Measurements from ENCODE around the gene KCNQ1.

Gene KCNQ1

DNA sequence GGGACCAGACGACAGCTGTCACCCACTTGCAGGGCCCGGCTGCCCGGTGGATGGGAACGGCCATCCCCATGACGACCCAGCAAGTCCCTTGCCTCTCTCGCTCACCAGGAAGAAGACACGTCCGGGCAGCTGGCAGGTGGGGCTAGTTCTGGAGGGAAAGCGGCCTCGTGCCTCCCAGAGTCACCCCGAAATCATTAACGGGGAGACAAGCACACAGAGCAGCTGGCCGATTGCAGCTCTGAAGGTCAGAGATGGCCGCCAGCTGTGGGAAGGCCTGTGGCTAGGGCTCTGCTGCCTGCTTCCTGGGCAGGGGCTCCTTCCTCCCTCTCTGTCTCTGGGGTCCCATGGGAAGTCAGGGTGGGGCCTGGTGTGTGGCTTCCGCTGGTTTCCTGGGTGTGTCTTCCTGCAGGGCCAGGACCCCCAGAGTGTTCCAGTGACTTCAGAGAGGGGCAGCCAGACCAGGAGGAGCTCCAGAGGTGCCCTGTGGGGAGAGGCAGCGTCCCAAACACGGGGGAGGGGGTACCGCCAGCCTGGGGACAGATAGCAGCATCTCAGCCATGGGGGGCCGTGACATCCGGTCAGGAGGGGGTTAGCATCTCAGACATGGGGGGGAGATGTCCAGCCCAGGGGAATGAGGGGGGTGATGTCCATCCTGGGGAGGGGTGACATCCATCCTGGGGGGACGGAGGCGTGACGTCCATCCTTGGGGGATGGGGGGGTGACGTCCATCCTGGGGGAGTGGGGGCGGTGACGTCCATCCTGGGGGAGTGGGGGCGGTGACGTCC is 114.9 kb downstream of the KCNQ1 start:
- no peak for DNase-seq

DNA sequence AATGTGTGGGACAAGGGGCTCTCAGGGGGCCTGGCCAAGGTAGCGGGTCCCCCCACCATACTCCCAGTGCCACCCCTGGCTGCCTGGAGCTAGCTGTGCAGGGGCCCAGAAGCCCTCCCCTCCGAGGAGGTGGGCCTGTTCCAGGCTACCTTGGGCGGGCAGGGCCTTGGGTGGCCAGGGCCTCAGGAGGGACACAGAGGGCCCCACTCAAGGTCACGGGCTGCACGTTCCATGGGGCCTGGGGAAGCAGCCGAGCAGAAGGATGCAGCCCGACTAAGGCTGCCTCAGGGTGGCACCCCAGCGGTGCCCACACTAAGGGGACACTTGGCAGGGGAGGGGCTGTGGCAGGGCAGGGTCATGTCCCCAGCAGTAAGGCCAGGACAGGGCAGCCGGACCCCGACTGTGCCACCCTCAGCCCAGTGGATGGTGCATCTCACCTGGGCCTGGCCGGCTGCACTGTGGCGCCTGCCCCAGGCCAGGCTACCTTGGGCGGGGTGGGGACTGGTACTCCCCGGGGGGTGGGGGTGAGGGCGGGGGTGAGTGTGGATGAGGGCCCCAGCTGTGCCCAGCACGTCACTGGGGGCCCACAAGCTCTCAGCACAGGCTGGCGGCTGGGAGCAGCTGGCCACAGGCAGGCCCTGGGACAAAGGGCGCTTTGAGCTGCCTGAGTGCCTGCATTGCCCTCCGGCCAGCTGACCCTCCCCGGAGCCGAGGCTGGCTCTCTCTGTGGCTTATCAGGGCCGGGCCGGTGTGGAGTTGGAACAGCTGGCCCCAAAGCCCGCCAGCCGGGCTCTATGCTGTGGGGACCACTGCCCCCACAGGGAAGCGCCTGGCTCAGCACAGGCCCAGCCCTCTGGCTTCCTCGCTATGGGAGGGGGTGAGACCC is 117.1 kb downstream of the KCNQ1 start:
- DNase-seq: no peak

- DNase-seq: no peak
Observed at GRCh38 chr11:2562890-2563212, 118.0 kb downstream of the KCNQ1 start.

GRCh38 chr11:2563213-2564007 is 118.6 kb downstream of the KCNQ1 start:
- no peak for DNase-seq

GRCh38 chr11:2564008-2564530 is 119.3 kb downstream of the KCNQ1 start:
- no peak for DNase-seq

DNA sequence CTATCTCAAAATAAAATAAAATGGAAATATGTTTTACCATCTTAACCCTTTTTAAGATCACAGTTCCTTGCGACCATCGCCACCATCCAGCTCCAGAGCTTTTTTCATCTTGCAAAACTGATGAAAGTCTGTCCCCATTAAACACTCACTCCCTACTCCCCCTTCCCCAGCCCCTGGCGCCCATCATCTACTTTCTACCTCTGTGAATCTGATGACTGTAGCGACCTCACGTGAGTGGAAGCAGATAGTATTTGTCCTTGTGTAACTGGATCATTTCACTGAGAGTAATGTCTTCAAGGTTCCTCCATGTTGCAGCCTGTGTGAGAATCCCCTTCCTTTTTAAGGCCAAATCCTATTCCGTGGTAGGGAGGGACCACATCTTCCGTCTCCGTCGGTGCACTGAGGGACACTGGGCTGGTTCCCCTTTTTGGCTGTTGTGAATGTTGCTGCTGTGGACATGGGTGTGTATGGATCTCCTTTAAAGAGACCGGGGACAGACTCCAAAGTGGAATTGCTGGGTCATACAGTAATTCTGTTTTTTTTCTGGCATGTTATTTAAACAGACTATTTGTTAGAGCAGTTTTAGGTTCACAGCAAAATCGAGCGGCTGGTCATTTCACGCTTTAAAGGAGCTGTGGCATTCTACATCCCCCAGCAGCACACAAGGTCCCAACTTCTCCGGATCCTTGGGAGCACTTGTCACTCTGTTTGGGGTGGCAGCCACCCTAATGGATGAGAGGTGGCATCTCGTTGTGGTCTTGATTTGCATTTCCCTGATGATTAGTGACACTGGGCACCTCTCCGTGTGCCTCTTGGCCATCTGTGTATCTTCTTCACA is 120.0 kb downstream of the KCNQ1 start:
- DNase-seq: no peak

DNA sequence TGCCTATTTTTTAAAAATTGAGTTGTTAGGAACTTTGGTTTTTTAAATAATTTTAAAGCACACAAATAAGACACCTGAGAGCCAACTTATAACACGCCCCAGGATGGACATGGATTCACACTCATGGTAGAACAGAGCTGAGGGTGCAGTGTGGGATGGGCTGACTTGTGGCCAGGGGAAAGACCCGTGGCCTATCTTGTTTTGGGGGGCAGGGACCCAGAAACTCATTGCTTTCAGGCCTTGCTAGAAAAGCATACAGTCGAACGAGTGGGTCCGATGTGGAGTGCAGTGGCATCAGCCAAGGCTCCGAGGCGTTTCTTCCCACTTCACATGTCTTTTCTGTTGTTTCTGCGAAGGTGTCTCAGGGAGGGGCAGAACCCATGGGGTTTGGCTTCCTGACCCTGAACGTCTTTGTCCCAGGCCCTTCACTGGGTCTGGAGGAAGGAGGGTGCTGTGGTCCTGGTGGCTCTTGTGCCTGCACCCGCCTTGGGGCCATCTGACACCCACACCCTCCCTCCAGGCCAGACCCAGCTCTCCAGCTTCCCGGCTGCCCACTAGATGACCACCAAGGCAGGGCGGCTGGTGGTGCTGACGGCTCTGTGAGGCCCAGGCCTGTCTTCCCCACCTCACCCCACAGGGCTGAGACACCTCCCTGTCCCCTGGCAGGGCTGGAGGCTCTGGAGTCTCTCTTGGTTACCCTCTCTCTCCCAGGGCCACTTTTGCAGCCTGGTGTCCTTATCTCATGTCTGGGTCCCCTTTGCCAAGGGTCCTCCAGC is 120.8 kb downstream of the KCNQ1 start:
- DNase-seq: no peak

- no peak for DNase-seq
Observed at GRCh38 chr11:2566223-2567025, 121.6 kb downstream of the KCNQ1 start.

DNA sequence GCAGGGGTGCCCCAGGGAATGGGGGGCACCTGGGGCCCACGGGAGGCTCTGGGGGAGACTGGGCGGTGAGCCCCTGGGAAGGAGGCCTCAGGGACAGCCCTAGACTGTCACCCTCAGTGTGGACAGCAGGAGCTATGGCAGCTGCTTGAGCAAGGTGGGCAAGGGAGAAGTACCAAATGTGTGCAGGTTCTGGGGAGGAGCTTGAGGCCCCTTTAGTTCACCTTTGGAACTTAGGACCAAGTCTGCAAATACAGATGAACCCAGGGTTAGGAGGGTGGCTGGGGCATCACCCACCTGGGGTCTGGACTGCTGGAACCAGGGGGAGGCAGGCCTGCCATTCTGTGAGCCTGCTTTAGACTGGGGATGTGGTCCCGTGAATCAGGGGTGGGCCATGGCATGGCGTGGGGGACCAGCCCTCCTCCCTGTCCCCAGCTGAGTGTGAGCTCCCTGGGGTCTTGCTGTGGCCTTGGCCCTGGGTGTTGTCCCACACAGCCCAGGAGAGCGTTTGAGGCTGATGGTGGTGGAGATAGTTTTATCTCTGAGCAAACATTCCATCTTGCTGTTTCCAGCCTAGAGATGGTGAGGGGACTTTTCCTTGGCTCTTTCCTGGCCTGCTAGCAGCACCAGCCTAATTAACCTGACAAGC is 122.3 kb downstream of the KCNQ1 start:
- DNase-seq: no peak

- DNase-seq: no peak
Observed at GRCh38 chr11:2569321-2569721, 124.5 kb downstream of the KCNQ1 start.

DNA sequence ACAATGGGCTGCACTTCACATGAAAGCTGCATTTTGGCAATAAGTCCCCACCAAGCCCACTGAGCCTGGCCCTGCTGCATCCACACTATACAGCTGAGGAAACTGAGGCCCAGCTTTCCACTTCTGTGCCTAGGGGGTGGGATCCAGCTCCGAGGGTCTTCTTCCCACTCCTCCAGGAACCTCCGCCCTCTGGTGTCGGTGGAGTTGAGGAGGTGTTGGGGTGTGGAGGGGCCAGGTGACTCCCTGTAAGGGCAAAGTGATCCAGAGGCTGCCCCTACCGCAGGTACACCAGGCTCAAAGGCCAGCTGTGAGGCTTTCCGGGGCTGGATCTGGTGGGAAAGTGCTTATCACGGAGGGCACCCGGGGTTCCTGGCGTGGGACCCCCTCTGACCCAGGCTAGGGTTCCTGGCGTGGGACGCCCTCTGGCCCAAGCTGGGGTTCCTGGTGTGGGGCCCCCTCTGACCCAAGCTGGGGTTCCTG is 125.0 kb downstream of the KCNQ1 start:
- DNase-seq: no peak

- DNase-seq: no peak
Observed at GRCh38 chr11:2570211-2570811, 125.5 kb downstream of the KCNQ1 start.

GRCh38 chr11:2570841-2571597 is 126.2 kb downstream of the KCNQ1 start:
- DNase-seq: no peak

DNA sequence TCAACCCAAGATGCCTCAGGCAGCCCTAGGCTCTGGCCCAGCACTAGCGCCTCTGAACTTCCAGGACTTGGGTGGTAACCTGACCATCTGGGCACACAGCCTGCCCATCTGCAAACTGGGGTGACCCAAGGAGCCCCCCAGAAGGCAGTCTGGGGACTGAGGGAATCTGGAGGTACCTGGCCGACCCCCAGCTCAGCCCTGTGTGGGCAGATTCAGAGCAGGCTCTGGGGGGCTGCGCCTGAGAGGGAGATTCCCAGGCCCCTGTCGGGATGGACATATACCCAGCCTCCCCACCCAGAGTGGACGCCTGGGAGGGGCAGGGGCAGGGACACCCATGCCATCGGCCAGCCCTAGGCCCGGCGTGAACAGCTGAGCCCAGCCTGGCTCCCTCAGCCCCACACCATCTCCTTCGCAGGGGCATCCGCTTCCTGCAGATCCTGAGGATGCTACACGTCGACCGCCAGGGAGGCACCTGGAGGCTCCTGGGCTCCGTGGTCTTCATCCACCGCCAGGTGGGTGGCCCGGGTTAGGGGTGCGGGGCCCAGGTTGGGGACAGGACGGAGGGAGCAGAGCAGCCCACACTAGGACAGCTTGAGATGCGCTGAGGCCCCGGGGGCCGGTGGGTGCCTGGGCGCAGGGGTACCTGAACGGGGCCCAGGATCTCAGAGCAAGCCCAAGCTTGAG is 126.9 kb downstream of the KCNQ1 start:
- DNase-seq: no peak

GRCh38 chr11:2572491-2573239 is 127.9 kb downstream of the KCNQ1 start:
- DNase-seq: no peak

DNA sequence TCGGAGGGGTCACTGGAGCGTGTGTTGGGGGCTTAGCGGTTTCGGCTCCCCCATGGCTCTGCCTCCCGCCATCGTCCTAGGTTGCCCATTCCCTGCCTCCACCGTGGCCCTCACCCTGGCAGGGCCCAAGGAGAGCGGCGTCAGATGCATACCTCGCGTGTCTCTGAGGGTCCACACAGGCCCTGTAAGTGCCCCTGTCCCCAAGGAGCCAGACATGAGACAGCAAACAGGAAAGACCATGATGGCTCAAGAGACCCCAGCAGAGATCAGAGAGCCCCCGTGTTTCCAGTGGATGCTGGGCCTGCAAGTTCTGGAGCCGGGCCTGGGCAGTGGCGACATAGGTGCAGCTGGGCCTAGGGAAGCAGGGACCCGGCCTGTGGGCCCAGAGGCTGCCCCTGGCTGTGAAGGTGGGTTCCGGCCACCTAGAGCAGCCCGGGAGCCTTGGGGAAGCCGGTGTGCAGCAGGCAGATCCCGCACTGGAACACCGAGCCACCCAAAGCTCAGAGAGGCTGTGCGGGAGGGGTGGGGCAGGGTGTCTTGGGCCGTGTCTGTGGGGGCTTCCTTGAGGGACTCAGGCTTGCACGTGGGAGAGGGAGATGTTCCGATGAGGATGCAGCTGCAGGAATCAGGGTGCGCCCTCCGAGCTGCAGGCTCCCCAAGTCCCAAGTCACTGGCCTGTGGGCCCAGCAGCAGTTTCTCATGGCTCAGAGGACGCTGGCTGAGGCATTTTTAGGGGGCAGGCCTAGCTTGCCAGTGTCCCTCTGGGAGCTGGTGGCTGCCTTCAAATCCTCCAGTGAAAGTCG is 128.6 kb downstream of the KCNQ1 start:
- no peak for DNase-seq
